Activated naive CD4-positive, alpha-beta T cell treated with anti-CD3 and anti-CD28 coated beads, Interleukin-2, amount 50 U/mL, for 72 hours (primary cell): ENCODE measurements around the gene FHIT. TPM values are rescaled to one million over a fixed set of nuclear protein-coding genes. Genes with fewer than 3 reads are reported as not detected.
"Not testable (repeated sequence)": the region's sequence is repeated elsewhere in the genome, so short reads cannot be mapped to it uniquely, and the experiment has no call there.

Experiments
- ATAC-seq, 2 donors: fragments of 150-1000 bp; cut with Tn5 transposase; 2 replicates each; pipeline ENCODE4 v1.10.0; 2021; ENCODE audit warnings: mild to moderate bottlenecking in 2 of 2, moderate library complexity in 2 of 2
- DNase-seq, 2 donors: peaks; one replicate each; pipeline ENCODE4 v3.0.0; 2021 to 2022; ENCODE audit warnings: low spot score in 2 of 2
- H3K27ac Mint-ChIP-seq, 2 donors: one replicate each; pipeline ENCODE4 v1.8.0; 2022; ENCODE audit warnings: mild to moderate bottlenecking in 2 of 2, mixed read lengths in 2 of 2
- H3K36me3 Mint-ChIP-seq, 2 donors: one replicate each; pipeline ENCODE4 v1.8.0; 2022; ENCODE audit warnings: mixed read lengths in 2 of 2
- H3K9me3 Mint-ChIP-seq, 2 donors: one replicate each; pipeline ENCODE4 v1.8.0; 2022; ENCODE audit warnings: mixed read lengths in 2 of 2
- total RNA-seq, 2 donors: library from RNA; stranded (reverse); gene quantifications; one replicate each; pipeline ENCODE4 v1.2.3, GENCODE V29; 2022

The FHIT gene
- total RNA-seq, 2 donors from 2014 or later: 21.3 to 37.0 TPM

- no peaks in the 10 kb centered on the region for H3K9me3 Mint-ChIP-seq
- DNase-seq (no peak), ATAC-seq (no peak)
- H3K36me3 Mint-ChIP-seq: no peaks in the 10 kb centered on the region
- no peak overlapping the region for H3K27ac Mint-ChIP-seq
Observed at GRCh38 chr3:61239871-61240270, 11.4 kb downstream of the FHIT start.

GRCh38 chr3:61237858-61238257, 13.4 kb downstream of the FHIT start:
- H3K27ac Mint-ChIP-seq: no peak overlapping the region
- DNase-seq (no peak), ATAC-seq (no peak)
- no peaks in the 10 kb centered on the region for H3K9me3 Mint-ChIP-seq
- H3K36me3 Mint-ChIP-seq: no peaks in the 10 kb centered on the region

- Mint-ChIP-seq H3K27ac (no peak overlapping the region), H3K36me3 (peaks cover 0 to under 1% of the 10 kb centered on the region in 2 donors), H3K9me3 (no peaks in the 10 kb centered on the region)
- DNase-seq: no peak
- peak; percentile 52 to 69 for ATAC-seq
Observed at GRCh38 chr3:61236556-61236955, 14.7 kb downstream of the FHIT start.

- H3K36me3 Mint-ChIP-seq: peaks cover 0 to 9% of the 10 kb centered on the region in 2 donors
- no peak for DNase-seq
- no peaks in the 10 kb centered on the region for H3K9me3 Mint-ChIP-seq
- no peak for ATAC-seq
- H3K27ac Mint-ChIP-seq: no peak overlapping the region
Observed at GRCh38 chr3:61233746-61234145, 17.5 kb downstream of the FHIT start.

GRCh38 chr3:61231693-61232092, 19.6 kb downstream of the FHIT start:
- Mint-ChIP-seq H3K9me3 (no peaks in the 10 kb centered on the region), H3K27ac (no peak overlapping the region), H3K36me3 (peaks cover 0 to 9% of the 10 kb centered on the region in 2 donors)
- ATAC-seq: no peak
- no peak for DNase-seq

- H3K9me3 Mint-ChIP-seq: no peaks in the 10 kb centered on the region
- peaks cover 0 to 9% of the 10 kb centered on the region in 2 donors for H3K36me3 Mint-ChIP-seq
- DNase-seq (no peak), ATAC-seq (no peak)
- H3K27ac Mint-ChIP-seq: no peak overlapping the region
Observed at GRCh38 chr3:61227799-61228198, 23.5 kb downstream of the FHIT start.

GRCh38 chr3:61226166-61226686, 25.0 kb downstream of the FHIT start:
- no peak overlapping the region for H3K27ac Mint-ChIP-seq
- no peak for ATAC-seq
- H3K36me3 Mint-ChIP-seq: peaks cover 0 to 5% of the 10 kb centered on the region in 2 donors
- no peaks in the 10 kb centered on the region for H3K9me3 Mint-ChIP-seq
- no peak for DNase-seq

- Mint-ChIP-seq H3K36me3 (no peaks in the 10 kb centered on the region), H3K27ac (no peak overlapping the region), H3K9me3 (no peaks in the 10 kb centered on the region)
- DNase-seq: no peak
- ATAC-seq: no peak
Observed at GRCh38 chr3:61224823-61225222, 26.4 kb downstream of the FHIT start.

GRCh38 chr3:61223451-61223850, 27.8 kb downstream of the FHIT start:
- no peaks in the 10 kb centered on the region for H3K9me3 Mint-ChIP-seq
- H3K36me3 Mint-ChIP-seq: no peaks in the 10 kb centered on the region
- no peak for DNase-seq
- H3K27ac Mint-ChIP-seq: no peak overlapping the region
- ATAC-seq: no peak

GRCh38 chr3:61222467-61222866, 28.8 kb downstream of the FHIT start:
- H3K36me3 Mint-ChIP-seq: peaks cover 0 to 2% of the 10 kb centered on the region in 2 donors
- H3K27ac Mint-ChIP-seq: no peak overlapping the region
- ATAC-seq (no peak), DNase-seq (no peak)
- peaks cover 5 to 7% of the 10 kb centered on the region in 2 donors for H3K9me3 Mint-ChIP-seq

GRCh38 chr3:61221759-61222362, 29.4 kb downstream of the FHIT start:
- no peak for ATAC-seq
- peaks cover 7 to 9% of the 10 kb centered on the region in 2 donors for H3K9me3 Mint-ChIP-seq
- DNase-seq: no peak

GRCh38 chr3:61218504-61218903, 32.7 kb downstream of the FHIT start:
- DNase-seq (no peak), ATAC-seq (no peak)
- Mint-ChIP-seq H3K9me3 (peaks cover 7 to 16% of the 10 kb centered on the region in 2 donors), H3K36me3 (peaks cover 9 to 19% of the 10 kb centered on the region in 2 donors), H3K27ac (no peak overlapping the region)

More at GRCh38 chr3:61221759-61222362, 29.4 kb downstream of the FHIT start:
- Mint-ChIP-seq H3K36me3 (peaks cover 5 to 6% of the 10 kb centered on the region in 2 donors), H3K27ac (no peak overlapping the region)

GRCh38 chr3:61216171-61216570, 35.1 kb downstream of the FHIT start:
- not testable (repeated sequence) for H3K27ac Mint-ChIP-seq, ATAC-seq, DNase-seq
- H3K36me3 Mint-ChIP-seq: peaks cover 21 to 36% of the 10 kb centered on the region in 2 donors
- H3K9me3 Mint-ChIP-seq: peaks cover 7 to 25% of the 10 kb centered on the region in 2 donors

- no peak overlapping the region for H3K27ac Mint-ChIP-seq
- DNase-seq: no peak
Observed at GRCh38 chr3:61202086-61202485, 49.2 kb downstream of the FHIT start.

GRCh38 chr3:61201071-61201470, 50.2 kb downstream of the FHIT start:
- Mint-ChIP-seq H3K27ac (no peak overlapping the region), H3K36me3 (no peaks in the 10 kb centered on the region), H3K9me3 (no peaks in the 10 kb centered on the region)
- ATAC-seq (no peak), DNase-seq (no peak)

More at GRCh38 chr3:61202086-61202485, 49.2 kb downstream of the FHIT start:
- H3K36me3 Mint-ChIP-seq: no peaks in the 10 kb centered on the region
- ATAC-seq: no peak
- no peaks in the 10 kb centered on the region for H3K9me3 Mint-ChIP-seq

GRCh38 chr3:61200270-61200669, 51.0 kb downstream of the FHIT start:
- no peaks in the 10 kb centered on the region for H3K9me3 Mint-ChIP-seq
- DNase-seq (no peak), ATAC-seq (no peak)
- no peaks in the 10 kb centered on the region for H3K36me3 Mint-ChIP-seq
- no peak overlapping the region for H3K27ac Mint-ChIP-seq

GRCh38 chr3:61199843-61200242, 51.4 kb downstream of the FHIT start:
- no peak for DNase-seq
- Mint-ChIP-seq H3K36me3 (no peaks in the 10 kb centered on the region), H3K9me3 (no peaks in the 10 kb centered on the region), H3K27ac (no peak overlapping the region)
- no peak for ATAC-seq

- H3K27ac Mint-ChIP-seq: no peak overlapping the region
- DNase-seq: no peak
- ATAC-seq: no peak
- peaks cover 0 to 4% of the 10 kb centered on the region in 2 donors for H3K36me3 Mint-ChIP-seq
- H3K9me3 Mint-ChIP-seq: no peaks in the 10 kb centered on the region
Observed at GRCh38 chr3:61194892-61195538, 56.2 kb downstream of the FHIT start.
